CD4-positive, alpha-beta T cell (primary cell): Measurements from ENCODE around the gene FUBP3. TPM values are rescaled to one million over a fixed set of nuclear protein-coding genes. Genes with fewer than 3 reads are reported as not detected.

ENCODE experiments used
- ATAC-seq: fragments of 200-7000 bp; cut with Tn5 transposase; one replicate; pipeline ENCODE4 v1.10.0; 2022; ENCODE audit warnings: mild to moderate bottlenecking; ENCODE audit not compliant: poor library complexity
- CTCF ChIA-PET: fragments of 350-600 bp; sonication (Branson Sonifier 250); formaldehyde crosslinking; loops from one replicate; lab custom pipeline; 2021; ENCODE audit warnings: antibody characterized with exemption, inconsistent platforms; lab: Charles Lee
- POLR2A ChIA-PET: fragments of 350-600 bp; sonication (Branson Sonifier 250); formaldehyde crosslinking; loops from one replicate; lab custom pipeline; 2021; ENCODE audit warnings: antibody characterized with exemption, inconsistent platforms; lab: Charles Lee
- DNase-seq, 14 experiments: peaks; one replicate each; pipeline ENCODE4 v3.0.0-alpha.2; 2013 to 2020; ENCODE audit warnings: mixed read lengths in 2 of 14
- H3K27ac ChIP-seq, 2 donors: one replicate each; pipeline versions ENCODE4 v1.5.1 to v1.7.0; 2013; ENCODE audit warnings: low read length in 2 of 2, low read depth in 1 of 2, mild to moderate bottlenecking in 1 of 2
- H3K27me3 ChIP-seq, 2 experiments: 1 replicate in 1 of 2; 2 replicates in 1 of 2; pipeline versions ENCODE4 v1.6.1 to v1.7.0; 2013; ENCODE audit warnings: low read length in 2 of 2, control low read depth in 1 of 2, mild to moderate bottlenecking in 1 of 2, moderate library complexity in 1 of 2; ENCODE audit not compliant: insufficient read depth in 2 of 2, control insufficient read depth in 1 of 2
- H3K36me3 ChIP-seq: one replicate; pipeline ENCODE4 v1.6.1; 2013; ENCODE audit warnings: low read length, control low read depth; ENCODE audit not compliant: insufficient read depth
- H3K4me1 ChIP-seq: one replicate; pipeline ENCODE4 v1.6.1; 2013; ENCODE audit warnings: low read length, control low read depth; ENCODE audit not compliant: insufficient read depth
- H3K4me3 ChIP-seq: one replicate; pipeline ENCODE4 v1.5.1; 2013; ENCODE audit warnings: mild to moderate bottlenecking, low read length, moderate library complexity
- H3K9me3 ChIP-seq, 2 experiments: 1 replicate in 1 of 2; 2 replicates in 1 of 2; pipeline versions ENCODE4 v1.6.1 to v1.7.0; 2013; ENCODE audit warnings: low read length in 2 of 2, mild to moderate bottlenecking in 2 of 2, control low read depth in 1 of 2, moderate library complexity in 1 of 2; ENCODE audit not compliant: control insufficient read depth in 1 of 2, insufficient read depth in 1 of 2
- H3K27ac Mint-ChIP-seq: one replicate; pipeline ENCODE4 v1.8.0; 2020; ENCODE audit warnings: mixed read lengths
- H3K27me3 Mint-ChIP-seq: one replicate; pipeline ENCODE4 v1.8.0; 2021; ENCODE audit warnings: mixed read lengths
- H3K36me3 Mint-ChIP-seq: one replicate; pipeline ENCODE4 v1.8.0; 2021; ENCODE audit warnings: low read depth, mixed read lengths
- H3K4me1 Mint-ChIP-seq: one replicate; pipeline ENCODE4 v1.8.0; 2021; ENCODE audit warnings: low read depth, mixed read lengths
- H3K4me3 Mint-ChIP-seq: one replicate; pipeline ENCODE4 v1.8.0; 2020; ENCODE audit warnings: mild to moderate bottlenecking, mixed read lengths
- H3K9me3 Mint-ChIP-seq: one replicate; pipeline ENCODE4 v1.8.0; 2020; ENCODE audit warnings: mixed read lengths
- intact Hi-C, 2 experiments: fragments of 100-400 bp; cut with DNase I in 1 of 2; cut with micrococcal nuclease in 1 of 2; formaldehyde crosslinking; loops; one replicate each; pipeline versions ENCODE4 v1.15.1 to v1.9.0; 2023 to 2025; cut with DNase I, micrococcal nuclease
- total RNA-seq, 174 experiments: library from RNA in 2 of 174; stranded (reverse) in 2 of 174; gene quantifications; one replicate each; pipeline ENCODE4 v1.2.3 and lab custom pipeline; 2021 to 2026
- TF ChIP-seq, protein P1 (sequence below): fragments of 200-600 bp; IDR thresholded peaks from one replicate; pipeline ENCODE4 v1.8.0; 2022; ENCODE audit warnings: antibody characterized with exemption, mild to moderate bottlenecking

Gene FUBP3
- total RNA-seq, 2 experiments from 2014 or later, result 21.2 to 30.2 TPM

DNA sequence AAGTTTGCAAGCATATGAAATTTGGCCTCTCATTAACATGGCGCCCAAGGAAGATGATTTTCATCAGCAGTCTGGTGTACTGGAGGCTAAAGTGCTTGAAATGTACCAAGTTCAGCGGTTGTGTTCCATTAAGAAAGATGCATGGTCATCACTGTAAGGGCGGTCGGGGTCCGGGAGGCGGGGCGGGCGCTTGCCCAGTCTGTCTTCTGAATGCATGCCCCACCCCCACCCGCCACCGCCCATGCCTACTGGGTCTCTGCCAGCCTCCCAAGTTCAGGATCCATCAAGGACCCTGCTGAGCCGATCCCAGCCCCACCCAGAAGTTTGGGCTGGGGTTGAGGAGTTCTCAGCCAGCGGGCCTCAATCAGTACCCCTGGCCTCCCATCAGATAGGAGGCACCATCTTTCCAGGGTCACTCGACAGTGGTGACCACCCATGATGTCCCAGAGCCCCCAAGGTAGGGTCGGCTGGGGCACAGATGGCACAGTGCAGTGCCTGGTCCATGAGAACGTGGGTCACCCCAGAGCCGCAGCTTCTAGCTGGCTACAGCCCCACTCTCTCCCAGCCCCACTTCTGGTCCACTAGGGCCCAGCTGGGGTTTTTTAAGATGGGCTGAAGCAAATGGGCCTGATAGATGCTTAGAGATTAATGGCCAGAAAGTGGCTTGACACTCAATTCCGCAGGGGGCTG, 60.6 kb downstream of the FUBP3 start:
- Histone ChIP-seq H3K27ac (no peak overlapping the region), H3K36me3 (peaks cover 19% of the 10 kb centered on the region), H3K4me1 (no peaks in the 10 kb centered on the region), H3K4me3 (no peak overlapping the region), H3K27me3 (no peaks in the 10 kb centered on the region), H3K9me3 (peaks cover 0 to 11% of the 10 kb centered on the region in 2 experiments)
- no peaks in the 10 kb centered on the region for H3K4me1 Mint-ChIP-seq
- no peak overlapping the region for H3K4me3 Mint-ChIP-seq
- ATAC-seq (no peak), DNase-seq (peak in 1 of 14 experiments; percentile 2)
- no peaks in the 10 kb centered on the region for H3K9me3 Mint-ChIP-seq
- CTCF ChIA-PET, result no interaction called here
- intact Hi-C loops, result no loop called here
- no peak overlapping the region for H3K27ac Mint-ChIP-seq
- TF ChIP-seq, protein P1, sequence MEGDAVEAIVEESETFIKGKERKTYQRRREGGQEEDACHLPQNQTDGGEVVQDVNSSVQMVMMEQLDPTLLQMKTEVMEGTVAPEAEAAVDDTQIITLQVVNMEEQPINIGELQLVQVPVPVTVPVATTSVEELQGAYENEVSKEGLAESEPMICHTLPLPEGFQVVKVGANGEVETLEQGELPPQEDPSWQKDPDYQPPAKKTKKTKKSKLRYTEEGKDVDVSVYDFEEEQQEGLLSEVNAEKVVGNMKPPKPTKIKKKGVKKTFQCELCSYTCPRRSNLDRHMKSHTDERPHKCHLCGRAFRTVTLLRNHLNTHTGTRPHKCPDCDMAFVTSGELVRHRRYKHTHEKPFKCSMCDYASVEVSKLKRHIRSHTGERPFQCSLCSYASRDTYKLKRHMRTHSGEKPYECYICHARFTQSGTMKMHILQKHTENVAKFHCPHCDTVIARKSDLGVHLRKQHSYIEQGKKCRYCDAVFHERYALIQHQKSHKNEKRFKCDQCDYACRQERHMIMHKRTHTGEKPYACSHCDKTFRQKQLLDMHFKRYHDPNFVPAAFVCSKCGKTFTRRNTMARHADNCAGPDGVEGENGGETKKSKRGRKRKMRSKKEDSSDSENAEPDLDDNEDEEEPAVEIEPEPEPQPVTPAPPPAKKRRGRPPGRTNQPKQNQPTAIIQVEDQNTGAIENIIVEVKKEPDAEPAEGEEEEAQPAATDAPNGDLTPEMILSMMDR, result no peak
- H3K36me3 Mint-ChIP-seq, result peaks cover 33% of the 10 kb centered on the region
- H3K27me3 Mint-ChIP-seq, result no peaks in the 10 kb centered on the region
- POLR2A ChIA-PET, result no interaction called here

DNA sequence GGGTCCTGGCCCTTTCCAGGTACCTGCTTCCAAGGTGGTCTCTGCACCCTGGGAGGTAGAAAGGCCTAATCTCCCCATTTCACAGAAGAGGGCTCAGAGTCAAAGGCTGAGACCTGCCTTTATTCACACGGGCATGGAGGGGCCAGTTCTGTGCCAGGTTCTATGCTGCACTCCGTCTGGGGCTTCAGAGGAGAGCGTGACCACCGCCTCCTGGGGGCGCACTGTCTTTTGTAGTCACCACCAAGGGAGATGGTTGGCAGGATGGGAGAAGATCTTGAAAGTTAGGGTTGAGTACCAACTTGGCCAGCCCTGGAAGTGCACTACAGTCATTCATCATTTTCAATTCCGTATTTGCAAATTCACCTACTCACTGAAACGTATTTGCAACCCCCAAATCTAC, 61.3 kb downstream of the FUBP3 start:
- intact Hi-C loops, result no loop called here
- peak in 1 of 14 experiments; percentile 9 for DNase-seq
- no peak for ATAC-seq
- Mint-ChIP-seq H3K9me3 (peaks cover 2% of the 10 kb centered on the region), H3K4me3 (no peak overlapping the region), H3K4me1 (no peaks in the 10 kb centered on the region), H3K36me3 (peaks cover 26% of the 10 kb centered on the region), H3K27me3 (no peaks in the 10 kb centered on the region), H3K27ac (no peak overlapping the region)
- Histone ChIP-seq H3K4me1 (no peaks in the 10 kb centered on the region), H3K27me3 (no peaks in the 10 kb centered on the region), H3K36me3 (peaks cover 13% of the 10 kb centered on the region), H3K9me3 (peaks cover 0 to 11% of the 10 kb centered on the region in 2 experiments), H3K4me3 (no peak overlapping the region), H3K27ac (no peak overlapping the region)
- ChIA-PET CTCF (no interaction called here), POLR2A (no interaction called here)
- TF ChIP-seq, protein P1, result no peak

DNA sequence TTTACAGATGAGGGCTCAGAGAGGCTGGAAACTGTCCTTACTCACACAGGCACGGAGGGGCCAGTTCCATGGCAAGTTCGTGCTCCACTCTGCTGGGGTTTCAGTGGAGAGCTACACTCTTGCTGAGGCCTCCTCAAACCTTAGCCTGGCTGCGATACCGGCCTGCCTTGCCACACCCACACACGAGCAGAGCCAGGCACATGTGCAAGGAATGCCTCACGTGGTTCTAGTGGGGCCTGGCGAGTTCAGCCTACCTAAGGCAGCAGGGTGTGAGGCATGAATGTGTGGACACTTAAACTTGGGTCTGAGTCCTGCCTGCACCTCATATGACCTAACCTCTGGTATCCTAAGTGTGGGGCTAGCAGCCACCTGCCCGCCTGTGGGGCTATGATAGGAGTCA, 63.5 kb downstream of the FUBP3 start:
- intact Hi-C loops, result no loop called here
- Histone ChIP-seq H3K27me3 (no peaks in the 10 kb centered on the region), H3K36me3 (no peaks in the 10 kb centered on the region), H3K4me3 (no peak overlapping the region), H3K4me1 (no peaks in the 10 kb centered on the region), H3K27ac (no peak overlapping the region), H3K9me3 (peaks cover 2 to 17% of the 10 kb centered on the region in 2 experiments)
- ChIA-PET CTCF (no interaction called here), POLR2A (no interaction called here)
- Mint-ChIP-seq H3K9me3 (peaks cover 10% of the 10 kb centered on the region), H3K4me3 (no peak overlapping the region), H3K27me3 (peaks cover 5% of the 10 kb centered on the region), H3K36me3 (peaks cover 7% of the 10 kb centered on the region), H3K27ac (no peak overlapping the region), H3K4me1 (no peaks in the 10 kb centered on the region)
- DNase-seq (peak in 1 of 14 experiments; percentile 4), ATAC-seq (no peak)
- TF ChIP-seq, protein P1, result no peak
